HepG2 (cell line): Measurements from ENCODE around the gene ZG16. TPM values are rescaled to one million over a fixed set of nuclear protein-coding genes. Genes with fewer than 3 reads are reported as not detected.

Source experiments
- ARNT2 ChIP-seq: sonication (generic); formaldehyde crosslinking; IDR thresholded peaks from 2 replicates; pipeline ENCODE4 v1.8.0; 2022; ENCODE audit warnings: mild to moderate bottlenecking, low read depth, missing genetic modification reagents, moderate library complexity
- KLF12 ChIP-seq: sonication (generic); formaldehyde crosslinking; IDR thresholded peaks from 2 replicates; pipeline ENCODE4 v1.4.0; 2020; ENCODE audit warnings: missing genetic modification reagents, borderline replicate concordance
- SMC3 ChIP-seq: IDR thresholded peaks from 2 replicates; pipeline ENCODE4 v1.6.1; 2011; ENCODE audit warnings: low read length, improper control_type of control experiment
- TEAD2 ChIP-seq: sonication (generic); formaldehyde crosslinking; IDR thresholded peaks from 2 replicates; pipeline ENCODE4 v1.9.0; 2021; ENCODE audit warnings: missing genetic modification reagents
- ZBTB20 ChIP-seq: sonication (generic); formaldehyde crosslinking; IDR thresholded peaks from 2 replicates; pipeline ENCODE4 v1.8.1; 2023; ENCODE audit warnings: missing genetic modification reagents, low read depth, mild to moderate bottlenecking, borderline replicate concordance
- ZNF746 ChIP-seq: sonication (generic); formaldehyde crosslinking; IDR thresholded peaks from 2 replicates; pipeline ENCODE4 v1.8.0; 2022; ENCODE audit warnings: mild to moderate bottlenecking, missing genetic modification reagents
- ZNF891 ChIP-seq: sonication (generic); formaldehyde crosslinking; IDR thresholded peaks from 2 replicates; pipeline ENCODE4 v1.5.0; 2020; ENCODE audit warnings: mild to moderate bottlenecking, missing genetic modification reagents
- polyA plus RNA-seq, 8 experiments: library from polyadenylated mRNA; depleted of rRNA in 3 of 8; stranded (reverse) in 7 of 8; unstranded in 1 of 8; fragments of >200 nt; fragmentation: Illumina TruSeq in 4 of 8; extraction: Trizol in 4 of 8; gene quantifications; 2 replicates each; pipeline versions ENCODE4 v1.2.1 to v1.2.3, GENCODE V29; 2011 to 2016; ENCODE audit warnings: low read depth in 4 of 8, missing spikeins in 1 of 8, mixed read lengths in 1 of 8; ENCODE audit not compliant: insufficient read depth in 1 of 8
- total RNA-seq, 5 experiments: library from RNA; depleted of rRNA; stranded (reverse); fragments of >200 nt; fragmentation: Illumina TruSeq; extraction: Trizol; gene quantifications; 2 replicates each; pipeline ENCODE4 v1.2.3, GENCODE V29; 2016; ENCODE audit warnings: low read depth in 1 of 5
- TF ChIP-seq, protein P1 (sequence below): sonication (generic); formaldehyde crosslinking; IDR thresholded peaks from 2 replicates; pipeline ENCODE4 v1.5.1; 2020; ENCODE audit warnings: missing genetic modification reagents, mild to moderate bottlenecking, borderline replicate concordance
- TF ChIP-seq, protein P2 (sequence below): sonication (generic); formaldehyde crosslinking; IDR thresholded peaks from 2 replicates; pipeline ENCODE4 v1.9.0; 2022; ENCODE audit warnings: low read depth, missing genetic modification reagents
- TF ChIP-seq, protein P3 (sequence below): sonication (generic); formaldehyde crosslinking; IDR thresholded peaks from 2 replicates; pipeline ENCODE4 v1.9.0; 2021; ENCODE audit warnings: mild to moderate bottlenecking, missing genetic modification reagents
- TF ChIP-seq, protein P4 (sequence below): sonication (generic); formaldehyde crosslinking; IDR thresholded peaks from 2 replicates; pipeline ENCODE4 v1.4.0; 2020; ENCODE audit warnings: missing genetic modification reagents
- TF ChIP-seq, protein P5 (sequence below): IDR thresholded peaks from 2 replicates; pipeline ENCODE4 v1.6.1; 2016; ENCODE audit warnings: low read depth
- TF ChIP-seq, protein P6 (sequence below): sonication (generic); formaldehyde crosslinking; IDR thresholded peaks from 2 replicates; pipeline ENCODE4 v1.4.0; 2020; ENCODE audit warnings: missing genetic modification reagents
- TF ChIP-seq, protein P7 (sequence below): sonication (generic); formaldehyde crosslinking; IDR thresholded peaks from 2 replicates; pipeline ENCODE4 v1.5.0; 2020; ENCODE audit warnings: mild to moderate bottlenecking, missing genetic modification reagents

The ZG16 gene
- total and polyA plus RNA-seq, 2 of the 13 experiments (the other 11 are each of a cell fraction or from before 2014, with no cell fraction given), result 0.04 to 0.07 TPM

DNA sequence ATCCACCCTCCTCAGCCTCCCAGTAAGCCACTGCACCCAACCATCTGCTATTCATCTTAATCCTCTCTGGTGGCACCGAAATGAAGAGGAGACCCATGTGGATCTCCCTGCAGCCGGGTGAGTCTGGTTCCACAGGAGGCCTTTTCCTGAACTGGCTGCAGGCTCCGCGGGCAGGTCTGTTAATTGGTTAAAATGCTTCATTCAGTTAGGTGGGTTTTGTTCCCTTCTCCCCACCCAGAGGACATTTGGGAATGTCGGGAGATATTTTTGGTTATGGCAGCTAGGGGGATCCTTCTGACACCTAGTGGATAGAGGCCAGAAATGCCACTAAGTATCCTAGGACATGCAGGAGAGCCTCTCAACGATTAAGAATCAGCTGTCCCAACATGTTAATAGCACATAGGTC, 48.9 kb upstream of the ZG16 start (continued):
- TF ChIP-seq, protein P1, sequence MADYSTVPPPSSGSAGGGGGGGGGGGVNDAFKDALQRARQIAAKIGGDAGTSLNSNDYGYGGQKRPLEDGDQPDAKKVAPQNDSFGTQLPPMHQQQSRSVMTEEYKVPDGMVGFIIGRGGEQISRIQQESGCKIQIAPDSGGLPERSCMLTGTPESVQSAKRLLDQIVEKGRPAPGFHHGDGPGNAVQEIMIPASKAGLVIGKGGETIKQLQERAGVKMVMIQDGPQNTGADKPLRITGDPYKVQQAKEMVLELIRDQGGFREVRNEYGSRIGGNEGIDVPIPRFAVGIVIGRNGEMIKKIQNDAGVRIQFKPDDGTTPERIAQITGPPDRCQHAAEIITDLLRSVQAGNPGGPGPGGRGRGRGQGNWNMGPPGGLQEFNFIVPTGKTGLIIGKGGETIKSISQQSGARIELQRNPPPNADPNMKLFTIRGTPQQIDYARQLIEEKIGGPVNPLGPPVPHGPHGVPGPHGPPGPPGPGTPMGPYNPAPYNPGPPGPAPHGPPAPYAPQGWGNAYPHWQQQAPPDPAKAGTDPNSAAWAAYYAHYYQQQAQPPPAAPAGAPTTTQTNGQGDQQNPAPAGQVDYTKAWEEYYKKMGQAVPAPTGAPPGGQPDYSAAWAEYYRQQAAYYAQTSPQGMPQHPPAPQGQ, result no peak
- TF ChIP-seq ZNF746 (CRISPR knock-in tag) (no peak), ARNT2 (CRISPR knock-in tag) (no peak), ZBTB20 (CRISPR knock-in tag) (no peak), TEAD2 (no peak), KLF12 (CRISPR knock-in tag) (no peak), ZNF891 (no peak), SMC3 (peak; percentile 78)
- TF ChIP-seq, protein P2, sequence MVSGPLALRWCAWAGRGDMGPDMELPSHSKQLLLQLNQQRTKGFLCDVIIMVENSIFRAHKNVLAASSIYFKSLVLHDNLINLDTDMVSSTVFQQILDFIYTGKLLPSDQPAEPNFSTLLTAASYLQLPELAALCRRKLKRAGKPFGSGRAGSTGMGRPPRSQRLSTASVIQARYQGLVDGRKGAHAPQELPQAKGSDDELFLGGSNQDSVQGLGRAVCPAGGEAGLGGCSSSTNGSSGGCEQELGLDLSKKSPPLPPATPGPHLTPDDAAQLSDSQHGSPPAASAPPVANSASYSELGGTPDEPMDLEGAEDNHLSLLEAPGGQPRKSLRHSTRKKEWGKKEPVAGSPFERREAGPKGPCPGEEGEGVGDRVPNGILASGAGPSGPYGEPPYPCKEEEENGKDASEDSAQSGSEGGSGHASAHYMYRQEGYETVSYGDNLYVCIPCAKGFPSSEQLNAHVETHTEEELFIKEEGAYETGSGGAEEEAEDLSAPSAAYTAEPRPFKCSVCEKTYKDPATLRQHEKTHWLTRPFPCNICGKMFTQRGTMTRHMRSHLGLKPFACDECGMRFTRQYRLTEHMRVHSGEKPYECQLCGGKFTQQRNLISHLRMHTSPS (CRISPR knock-in tag), result no peak
- TF ChIP-seq, protein P3, sequence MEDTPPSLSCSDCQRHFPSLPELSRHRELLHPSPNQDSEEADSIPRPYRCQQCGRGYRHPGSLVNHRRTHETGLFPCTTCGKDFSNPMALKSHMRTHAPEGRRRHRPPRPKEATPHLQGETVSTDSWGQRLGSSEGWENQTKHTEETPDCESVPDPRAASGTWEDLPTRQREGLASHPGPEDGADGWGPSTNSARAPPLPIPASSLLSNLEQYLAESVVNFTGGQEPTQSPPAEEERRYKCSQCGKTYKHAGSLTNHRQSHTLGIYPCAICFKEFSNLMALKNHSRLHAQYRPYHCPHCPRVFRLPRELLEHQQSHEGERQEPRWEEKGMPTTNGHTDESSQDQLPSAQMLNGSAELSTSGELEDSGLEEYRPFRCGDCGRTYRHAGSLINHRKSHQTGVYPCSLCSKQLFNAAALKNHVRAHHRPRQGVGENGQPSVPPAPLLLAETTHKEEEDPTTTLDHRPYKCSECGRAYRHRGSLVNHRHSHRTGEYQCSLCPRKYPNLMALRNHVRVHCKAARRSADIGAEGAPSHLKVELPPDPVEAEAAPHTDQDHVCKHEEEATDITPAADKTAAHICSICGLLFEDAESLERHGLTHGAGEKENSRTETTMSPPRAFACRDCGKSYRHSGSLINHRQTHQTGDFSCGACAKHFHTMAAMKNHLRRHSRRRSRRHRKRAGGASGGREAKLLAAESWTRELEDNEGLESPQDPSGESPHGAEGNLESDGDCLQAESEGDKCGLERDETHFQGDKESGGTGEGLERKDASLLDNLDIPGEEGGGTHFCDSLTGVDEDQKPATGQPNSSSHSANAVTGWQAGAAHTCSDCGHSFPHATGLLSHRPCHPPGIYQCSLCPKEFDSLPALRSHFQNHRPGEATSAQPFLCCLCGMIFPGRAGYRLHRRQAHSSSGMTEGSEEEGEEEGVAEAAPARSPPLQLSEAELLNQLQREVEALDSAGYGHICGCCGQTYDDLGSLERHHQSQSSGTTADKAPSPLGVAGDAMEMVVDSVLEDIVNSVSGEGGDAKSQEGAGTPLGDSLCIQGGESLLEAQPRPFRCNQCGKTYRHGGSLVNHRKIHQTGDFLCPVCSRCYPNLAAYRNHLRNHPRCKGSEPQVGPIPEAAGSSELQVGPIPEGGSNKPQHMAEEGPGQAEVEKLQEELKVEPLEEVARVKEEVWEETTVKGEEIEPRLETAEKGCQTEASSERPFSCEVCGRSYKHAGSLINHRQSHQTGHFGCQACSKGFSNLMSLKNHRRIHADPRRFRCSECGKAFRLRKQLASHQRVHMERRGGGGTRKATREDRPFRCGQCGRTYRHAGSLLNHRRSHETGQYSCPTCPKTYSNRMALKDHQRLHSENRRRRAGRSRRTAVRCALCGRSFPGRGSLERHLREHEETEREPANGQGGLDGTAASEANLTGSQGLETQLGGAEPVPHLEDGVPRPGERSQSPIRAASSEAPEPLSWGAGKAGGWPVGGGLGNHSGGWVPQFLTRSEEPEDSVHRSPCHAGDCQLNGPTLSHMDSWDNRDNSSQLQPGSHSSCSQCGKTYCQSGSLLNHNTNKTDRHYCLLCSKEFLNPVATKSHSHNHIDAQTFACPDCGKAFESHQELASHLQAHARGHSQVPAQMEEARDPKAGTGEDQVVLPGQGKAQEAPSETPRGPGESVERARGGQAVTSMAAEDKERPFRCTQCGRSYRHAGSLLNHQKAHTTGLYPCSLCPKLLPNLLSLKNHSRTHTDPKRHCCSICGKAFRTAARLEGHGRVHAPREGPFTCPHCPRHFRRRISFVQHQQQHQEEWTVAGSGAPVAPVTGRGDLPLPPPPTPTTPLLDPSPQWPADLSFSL (CRISPR knock-in tag), result no peak
- TF ChIP-seq, protein P4, sequence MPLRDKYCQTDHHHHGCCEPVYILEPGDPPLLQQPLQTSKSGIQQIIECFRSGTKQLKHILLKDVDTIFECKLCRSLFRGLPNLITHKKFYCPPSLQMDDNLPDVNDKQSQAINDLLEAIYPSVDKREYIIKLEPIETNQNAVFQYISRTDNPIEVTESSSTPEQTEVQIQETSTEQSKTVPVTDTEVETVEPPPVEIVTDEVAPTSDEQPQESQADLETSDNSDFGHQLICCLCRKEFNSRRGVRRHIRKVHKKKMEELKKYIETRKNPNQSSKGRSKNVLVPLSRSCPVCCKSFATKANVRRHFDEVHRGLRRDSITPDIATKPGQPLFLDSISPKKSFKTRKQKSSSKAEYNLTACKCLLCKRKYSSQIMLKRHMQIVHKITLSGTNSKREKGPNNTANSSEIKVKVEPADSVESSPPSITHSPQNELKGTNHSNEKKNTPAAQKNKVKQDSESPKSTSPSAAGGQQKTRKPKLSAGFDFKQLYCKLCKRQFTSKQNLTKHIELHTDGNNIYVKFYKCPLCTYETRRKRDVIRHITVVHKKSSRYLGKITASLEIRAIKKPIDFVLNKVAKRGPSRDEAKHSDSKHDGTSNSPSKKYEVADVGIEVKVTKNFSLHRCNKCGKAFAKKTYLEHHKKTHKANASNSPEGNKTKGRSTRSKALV (CRISPR knock-in tag), result no peak
- TF ChIP-seq, protein P5, sequence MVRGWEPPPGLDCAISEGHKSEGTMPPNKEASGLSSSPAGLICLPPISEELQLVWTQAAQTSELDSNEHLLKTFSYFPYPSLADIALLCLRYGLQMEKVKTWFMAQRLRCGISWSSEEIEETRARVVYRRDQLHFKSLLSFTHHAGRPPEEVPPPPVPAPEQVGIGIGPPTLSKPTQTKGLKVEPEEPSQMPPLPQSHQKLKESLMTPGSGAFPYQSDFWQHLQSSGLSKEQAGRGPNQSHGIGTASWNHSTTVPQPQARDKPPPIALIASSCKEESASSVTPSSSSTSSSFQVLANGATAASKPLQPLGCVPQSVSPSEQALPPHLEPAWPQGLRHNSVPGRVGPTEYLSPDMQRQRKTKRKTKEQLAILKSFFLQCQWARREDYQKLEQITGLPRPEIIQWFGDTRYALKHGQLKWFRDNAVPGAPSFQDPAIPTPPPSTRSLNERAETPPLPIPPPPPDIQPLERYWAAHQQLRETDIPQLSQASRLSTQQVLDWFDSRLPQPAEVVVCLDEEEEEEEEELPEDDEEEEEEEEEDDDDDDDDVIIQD (CRISPR knock-in tag), result no peak
- TF ChIP-seq, protein P6, sequence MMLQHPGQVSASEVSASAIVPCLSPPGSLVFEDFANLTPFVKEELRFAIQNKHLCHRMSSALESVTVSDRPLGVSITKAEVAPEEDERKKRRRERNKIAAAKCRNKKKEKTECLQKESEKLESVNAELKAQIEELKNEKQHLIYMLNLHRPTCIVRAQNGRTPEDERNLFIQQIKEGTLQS, result no peak
- TF ChIP-seq, protein P7, sequence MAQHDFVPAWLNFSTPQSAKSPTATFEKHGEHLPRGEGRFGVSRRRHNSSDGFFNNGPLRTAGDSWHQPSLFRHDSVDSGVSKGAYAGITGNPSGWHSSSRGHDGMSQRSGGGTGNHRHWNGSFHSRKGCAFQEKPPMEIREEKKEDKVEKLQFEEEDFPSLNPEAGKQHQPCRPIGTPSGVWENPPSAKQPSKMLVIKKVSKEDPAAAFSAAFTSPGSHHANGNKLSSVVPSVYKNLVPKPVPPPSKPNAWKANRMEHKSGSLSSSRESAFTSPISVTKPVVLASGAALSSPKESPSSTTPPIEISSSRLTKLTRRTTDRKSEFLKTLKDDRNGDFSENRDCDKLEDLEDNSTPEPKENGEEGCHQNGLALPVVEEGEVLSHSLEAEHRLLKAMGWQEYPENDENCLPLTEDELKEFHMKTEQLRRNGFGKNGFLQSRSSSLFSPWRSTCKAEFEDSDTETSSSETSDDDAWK, result no peak
